ENCODE results near the gene ALDH4A1.

Gene ALDH4A1

DNA sequence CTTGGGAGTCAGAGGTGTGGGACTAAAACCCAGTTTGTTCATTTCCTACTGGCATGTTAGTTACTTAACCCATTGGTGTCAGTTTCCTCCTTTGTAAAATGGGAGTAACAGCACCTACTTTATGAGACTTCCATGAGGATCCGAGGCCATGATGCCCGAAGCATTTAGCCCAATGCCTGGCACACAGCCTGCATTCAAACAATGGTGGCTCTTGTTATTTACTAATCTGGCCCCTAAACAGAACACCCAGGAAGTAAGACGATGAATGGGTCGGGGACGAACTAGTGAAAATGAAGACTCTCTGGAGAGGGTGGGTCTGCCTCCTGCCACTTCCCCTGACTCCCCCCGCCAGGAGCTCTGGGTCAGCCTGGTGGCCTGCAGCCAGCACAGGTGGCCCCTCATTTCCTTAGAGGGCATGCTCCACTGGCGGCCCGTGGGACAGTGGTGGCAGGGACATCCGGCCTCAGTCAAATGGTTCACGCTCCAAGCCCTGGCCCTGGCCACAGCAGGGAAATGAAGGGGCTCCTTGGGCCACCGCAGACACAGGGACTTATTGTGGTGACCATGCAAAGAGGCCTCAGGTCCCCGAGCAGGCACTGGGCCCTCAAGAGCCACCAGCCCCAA, 33.4 kb downstream of the ALDH4A1 start:
- H2AK5ac ChIP-seq (ENCODE audit: low read length) = no peak overlapping the region
- H3K36me3 ChIP-seq (ENCODE audit: control insufficient read depth in 1 of 2, insufficient read depth in 2 of 2, low read length in 2 of 2) = peaks cover 24 to 25% of the 10 kb centered on the region in 2 experiments
- no peaks in the 10 kb centered on the region for H3K79me1 ChIP-seq (ENCODE audit: low read length)
- H3K4me3 ChIP-seq (ENCODE audit: low read depth, low read length) = no peak overlapping the region
- H3K4me1 ChIP-seq (ENCODE audit: control insufficient read depth in 1 of 2, insufficient read depth in 2 of 2, low read length in 2 of 2) = no peaks in the 10 kb centered on the region
- H4K91ac ChIP-seq (ENCODE audit: low read depth, low read length) = no peak overlapping the region
- no peaks in the 10 kb centered on the region for H3K79me2 ChIP-seq (ENCODE audit: control insufficient read depth, insufficient read depth, low read length, poor library complexity)
- H3K4ac ChIP-seq (ENCODE audit: low read depth, low read length) = no peak overlapping the region
- H2AFZ ChIP-seq (ENCODE audit: insufficient read depth, low read length, poor library complexity) = no peak overlapping the region
- no peak overlapping the region for H3K14ac ChIP-seq (ENCODE audit: low read length)
- no CpG with 5 or more reads among the region's 12 CpGs for WGBS (ENCODE audit: extremely low coverage, insufficient coverage, insufficient read length)
- no peaks in the 10 kb centered on the region for H3K9me3 ChIP-seq (ENCODE audit: insufficient read depth, low read depth, low read length)
- H2BK5ac ChIP-seq (ENCODE audit: low read depth, low read length, poor library complexity) = no peak overlapping the region
- H3K4me2 ChIP-seq (ENCODE audit: low read length) = no peak overlapping the region
- no peak overlapping the region for H2BK120ac ChIP-seq (ENCODE audit: insufficient read depth, low read length, poor library complexity)
- H4K12ac ChIP-seq (ENCODE audit: low read depth, low read length) = no peak overlapping the region
- H3K27me3 ChIP-seq (ENCODE audit: insufficient read depth, low read length) = no peaks in the 10 kb centered on the region
- H4K8ac ChIP-seq (ENCODE audit: low read depth, low read length) = no peak overlapping the region
- H3K9ac ChIP-seq (ENCODE audit: low read length) = no peak overlapping the region
- DNase-seq = no peak
- no peak overlapping the region for H3K27ac ChIP-seq (ENCODE audit: low read depth, low read length)
- no peak overlapping the region for H2BK12ac ChIP-seq (ENCODE audit: low read length)
- no peak overlapping the region for H3K23ac ChIP-seq (ENCODE audit: low read length)
- no peak overlapping the region for H3K18ac ChIP-seq (ENCODE audit: low read length)

DNA sequence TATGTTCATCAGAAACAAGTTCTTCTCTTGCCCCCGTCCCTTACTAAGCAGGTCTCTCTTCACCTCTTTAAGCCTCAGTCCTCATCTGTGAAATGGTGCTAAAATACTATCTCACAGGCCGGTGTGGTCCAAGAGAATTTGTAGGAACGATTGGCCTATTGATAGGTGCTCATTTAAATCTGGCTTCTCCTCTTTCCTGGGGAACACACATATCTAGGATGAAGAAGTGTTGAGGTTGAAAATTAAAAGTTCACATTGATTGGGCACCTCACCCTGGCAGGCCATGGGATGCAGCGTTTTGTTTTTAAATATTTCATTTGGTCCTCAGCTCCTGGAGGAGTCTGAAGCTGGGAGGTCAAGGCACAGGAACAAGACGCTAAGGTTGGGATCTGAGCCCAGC, 34.0 kb downstream of the ALDH4A1 start:
- Histone ChIP-seq H2BK12ac (ENCODE audit: low read length) (no peak overlapping the region), H2BK120ac (ENCODE audit: insufficient read depth, low read length, poor library complexity) (no peak overlapping the region), H3K18ac (ENCODE audit: low read length) (no peak overlapping the region), H2AFZ (ENCODE audit: insufficient read depth, low read length, poor library complexity) (no peak overlapping the region), H2BK5ac (ENCODE audit: low read depth, low read length, poor library complexity) (no peak overlapping the region), H3K9ac (ENCODE audit: low read length) (no peak overlapping the region), H3K9me3 (ENCODE audit: insufficient read depth, low read depth, low read length) (no peaks in the 10 kb centered on the region), H3K79me1 (ENCODE audit: low read length) (no peaks in the 10 kb centered on the region), H3K4me2 (ENCODE audit: low read length) (no peak overlapping the region), H4K8ac (ENCODE audit: low read depth, low read length) (no peak overlapping the region), H3K27ac (ENCODE audit: low read depth, low read length) (no peak overlapping the region), H3K14ac (ENCODE audit: low read length) (no peak overlapping the region), H3K4me1 (ENCODE audit: control insufficient read depth in 1 of 2, insufficient read depth in 2 of 2, low read length in 2 of 2) (no peaks in the 10 kb centered on the region), H4K91ac (ENCODE audit: low read depth, low read length) (no peak overlapping the region), H4K12ac (ENCODE audit: low read depth, low read length) (no peak overlapping the region), H3K4ac (ENCODE audit: low read depth, low read length) (no peak overlapping the region), H3K27me3 (ENCODE audit: insufficient read depth, low read length) (no peaks in the 10 kb centered on the region), H3K4me3 (ENCODE audit: low read depth, low read length) (no peak overlapping the region), H3K79me2 (ENCODE audit: control insufficient read depth, insufficient read depth, low read length, poor library complexity) (no peaks in the 10 kb centered on the region), H3K23ac (ENCODE audit: low read length) (no peak overlapping the region), H3K36me3 (ENCODE audit: control insufficient read depth in 1 of 2, insufficient read depth in 2 of 2, low read length in 2 of 2) (peaks cover 18 to 19% of the 10 kb centered on the region in 2 experiments), H2AK5ac (ENCODE audit: low read length) (no peak overlapping the region)
- WGBS (ENCODE audit: extremely low coverage, insufficient coverage, insufficient read length) = no CpG with 5 or more reads among the region's 5 CpGs
- DNase-seq = no peak

DNA sequence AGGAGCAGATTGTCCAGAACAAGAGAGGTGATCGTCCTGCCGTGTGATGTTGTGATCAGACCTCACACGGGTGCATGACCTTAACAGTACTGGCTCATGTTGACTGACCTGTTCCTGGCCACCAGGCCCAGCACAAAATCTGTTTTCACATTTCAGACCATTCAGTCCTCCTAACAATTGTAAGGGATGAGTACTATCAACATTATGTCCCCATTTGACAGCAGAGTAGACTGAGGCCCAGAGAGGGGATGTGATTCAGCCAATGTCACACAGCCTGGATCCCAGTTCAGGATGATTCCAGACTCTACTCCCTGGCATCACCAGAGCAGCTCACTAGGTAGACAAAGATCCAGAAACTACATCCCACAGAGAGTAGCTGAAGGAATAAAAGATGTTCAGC, 35.5 kb downstream of the ALDH4A1 start:
- no CpG with 5 or more reads among the region's 3 CpGs for WGBS (ENCODE audit: extremely low coverage, insufficient coverage, insufficient read length)
- no peak overlapping the region for H3K4ac ChIP-seq (ENCODE audit: low read depth, low read length)

DNA sequence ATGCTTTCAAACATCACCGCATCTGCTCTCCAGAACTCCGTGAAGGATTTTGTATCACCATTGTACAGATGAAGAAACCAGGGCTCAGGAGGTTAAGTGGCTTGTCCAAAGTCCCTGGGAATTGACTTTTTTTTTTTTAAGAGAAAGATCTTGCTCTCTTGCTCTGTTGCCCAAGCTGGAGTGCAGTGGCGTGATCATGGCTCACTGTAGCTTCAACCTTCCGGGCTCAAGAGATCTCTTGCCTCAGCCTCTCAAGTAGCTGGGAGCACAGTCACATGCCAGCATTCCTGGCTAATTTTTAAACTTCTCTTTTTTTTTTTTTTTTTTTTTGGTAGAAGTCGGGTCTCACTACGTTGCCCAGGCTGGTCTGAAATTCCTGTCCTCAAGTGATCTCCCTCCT, 36.0 kb downstream of the ALDH4A1 start:
- Histone ChIP-seq H3K4me1 (ENCODE audit: control insufficient read depth in 1 of 2, insufficient read depth in 2 of 2, low read length in 2 of 2) (no peaks in the 10 kb centered on the region), H2AK5ac (ENCODE audit: low read length) (no peak overlapping the region), H3K14ac (ENCODE audit: low read length) (no peak overlapping the region), H3K4me2 (ENCODE audit: low read length) (no peak overlapping the region), H4K8ac (ENCODE audit: low read depth, low read length) (no peak overlapping the region), H2BK5ac (ENCODE audit: low read depth, low read length, poor library complexity) (no peak overlapping the region), H3K27ac (ENCODE audit: low read depth, low read length) (no peak overlapping the region), H3K23ac (ENCODE audit: low read length) (no peak overlapping the region), H3K79me2 (ENCODE audit: control insufficient read depth, insufficient read depth, low read length, poor library complexity) (no peaks in the 10 kb centered on the region), H3K18ac (ENCODE audit: low read length) (no peak overlapping the region), H3K36me3 (ENCODE audit: control insufficient read depth in 1 of 2, insufficient read depth in 2 of 2, low read length in 2 of 2) (no peaks in the 10 kb centered on the region), H3K4ac (ENCODE audit: low read depth, low read length) (no peak overlapping the region), H3K9ac (ENCODE audit: low read length) (no peak overlapping the region), H2AFZ (ENCODE audit: insufficient read depth, low read length, poor library complexity) (no peak overlapping the region), H4K91ac (ENCODE audit: low read depth, low read length) (no peak overlapping the region), H3K27me3 (ENCODE audit: insufficient read depth, low read length) (no peaks in the 10 kb centered on the region), H2BK120ac (ENCODE audit: insufficient read depth, low read length, poor library complexity) (no peak overlapping the region), H2BK12ac (ENCODE audit: low read length) (no peak overlapping the region), H3K79me1 (ENCODE audit: low read length) (no peaks in the 10 kb centered on the region), H3K4me3 (ENCODE audit: low read depth, low read length) (no peak overlapping the region), H3K9me3 (ENCODE audit: insufficient read depth, low read depth, low read length) (no peaks in the 10 kb centered on the region), H4K12ac (ENCODE audit: low read depth, low read length) (no peak overlapping the region)
- WGBS (ENCODE audit: extremely low coverage, insufficient coverage, insufficient read length) = no CpG with 5 or more reads among the region's 6 CpGs
- DNase-seq = no peak

More for the DNA sequence above, 35.5 kb downstream of the ALDH4A1 start:
- Histone ChIP-seq H3K36me3 (ENCODE audit: control insufficient read depth in 1 of 2, insufficient read depth in 2 of 2, low read length in 2 of 2) (peaks cover 3 to 5% of the 10 kb centered on the region in 2 experiments), H3K9ac (ENCODE audit: low read length) (no peak overlapping the region), H4K12ac (ENCODE audit: low read depth, low read length) (no peak overlapping the region), H2AFZ (ENCODE audit: insufficient read depth, low read length, poor library complexity) (no peak overlapping the region), H3K14ac (ENCODE audit: low read length) (no peak overlapping the region), H4K91ac (ENCODE audit: low read depth, low read length) (no peak overlapping the region), H3K4me2 (ENCODE audit: low read length) (no peak overlapping the region), H3K4me3 (ENCODE audit: low read depth, low read length) (no peak overlapping the region), H3K79me1 (ENCODE audit: low read length) (no peaks in the 10 kb centered on the region), H3K79me2 (ENCODE audit: control insufficient read depth, insufficient read depth, low read length, poor library complexity) (no peaks in the 10 kb centered on the region), H3K27ac (ENCODE audit: low read depth, low read length) (no peak overlapping the region), H3K18ac (ENCODE audit: low read length) (no peak overlapping the region), H3K23ac (ENCODE audit: low read length) (no peak overlapping the region), H3K9me3 (ENCODE audit: insufficient read depth, low read depth, low read length) (no peaks in the 10 kb centered on the region), H3K27me3 (ENCODE audit: insufficient read depth, low read length) (no peaks in the 10 kb centered on the region), H2BK12ac (ENCODE audit: low read length) (no peak overlapping the region), H2BK120ac (ENCODE audit: insufficient read depth, low read length, poor library complexity) (no peak overlapping the region), H2AK5ac (ENCODE audit: low read length) (no peak overlapping the region), H2BK5ac (ENCODE audit: low read depth, low read length, poor library complexity) (no peak overlapping the region), H4K8ac (ENCODE audit: low read depth, low read length) (no peak overlapping the region), H3K4me1 (ENCODE audit: control insufficient read depth in 1 of 2, insufficient read depth in 2 of 2, low read length in 2 of 2) (no peaks in the 10 kb centered on the region)
- DNase-seq = no peak
